Prostate gland (tissue), 2 donors: Measurements from ENCODE around the gene PRR5. TPM values are rescaled to one million over a fixed set of nuclear protein-coding genes. Genes with fewer than 3 reads are reported as not detected.

Experiments
- DNase-seq: peaks from one replicate; pipeline ENCODE4 v3.0.0-alpha.2; 2019; ENCODE audit warnings: low spot score
- H3K27ac ChIP-seq, 2 donors: fragments of 200-600 bp; sonication (generic); 2 replicates each; pipeline ENCODE4 v1.5.1; 2017 to 2019
- H3K27me3 ChIP-seq: fragments of 200-600 bp; sonication (generic); replicated peaks from 2 replicates; pipeline ENCODE4 v1.5.1; 2019; ENCODE audit not compliant: insufficient read depth
- H3K36me3 ChIP-seq, 2 donors: fragments of 200-600 bp; sonication (generic); 1 replicate in 1 of 2; 2 replicates in 1 of 2; pipeline versions ENCODE4 v1.5.1 to v1.8.1; 2017 to 2019
- H3K4me1 ChIP-seq: fragments of 200-600 bp; sonication (generic); replicated peaks from 2 replicates; pipeline ENCODE4 v1.5.1; 2019
- H3K4me3 ChIP-seq, 2 donors: fragments of 200-600 bp; sonication (generic); 2 replicates each; pipeline ENCODE4 v1.5.1; 2017 to 2019
- H3K9me3 ChIP-seq: fragments of 200-600 bp; sonication (generic); 2 replicates; pipeline ENCODE4 v1.5.1; 2017
- POLR2A ChIP-seq: fragments of 450-650 bp; IDR thresholded peaks from one replicate; pipeline ENCODE4 v1.6.1; 2016; ENCODE audit warnings: antibody characterized with exemption, mild to moderate bottlenecking
- POLR2AphosphoS5 ChIP-seq: sonication (generic); formaldehyde crosslinking; IDR thresholded peaks from one replicate; pipeline ENCODE4 v1.6.1; 2017; ENCODE audit warnings: antibody characterized with exemption
- WGBS: methylation state at CpG from one replicate; pipeline ENCODE4 v1.1.5; 2018; 5-methylcytosine and 5-hydroxymethylcytosine counted together
- intact Hi-C: fragments of 100-400 bp; cut with DNase I; formaldehyde crosslinking; loops from one replicate; pipeline ENCODE4 v1.14.2; 2022
- total RNA-seq, 2 donors: library from RNA; depleted of rRNA; stranded (reverse); fragments of >200 nt; gene quantifications; one replicate each; pipeline ENCODE4 v1.1.0, GENCODE V29; 2016
- TF ChIP-seq, protein P1 (sequence below), 4 experiments: fragments of 200-600 bp in 2 of 4; fragments of 450-650 bp in 2 of 4; sonication (generic) in 2 of 4; IDR thresholded peaks; 1 replicate in 3 of 4; 2 replicates in 1 of 4; pipeline ENCODE4 v1.5.1; 2016 to 2019; ENCODE audit warnings: antibody characterized with exemption in 4 of 4, mild to moderate bottlenecking in 2 of 4, moderate library complexity in 2 of 4

Gene PRR5
- total RNA-seq, 2 donors from 2014 or later = 47.8 to 56.5 TPM

DNA sequence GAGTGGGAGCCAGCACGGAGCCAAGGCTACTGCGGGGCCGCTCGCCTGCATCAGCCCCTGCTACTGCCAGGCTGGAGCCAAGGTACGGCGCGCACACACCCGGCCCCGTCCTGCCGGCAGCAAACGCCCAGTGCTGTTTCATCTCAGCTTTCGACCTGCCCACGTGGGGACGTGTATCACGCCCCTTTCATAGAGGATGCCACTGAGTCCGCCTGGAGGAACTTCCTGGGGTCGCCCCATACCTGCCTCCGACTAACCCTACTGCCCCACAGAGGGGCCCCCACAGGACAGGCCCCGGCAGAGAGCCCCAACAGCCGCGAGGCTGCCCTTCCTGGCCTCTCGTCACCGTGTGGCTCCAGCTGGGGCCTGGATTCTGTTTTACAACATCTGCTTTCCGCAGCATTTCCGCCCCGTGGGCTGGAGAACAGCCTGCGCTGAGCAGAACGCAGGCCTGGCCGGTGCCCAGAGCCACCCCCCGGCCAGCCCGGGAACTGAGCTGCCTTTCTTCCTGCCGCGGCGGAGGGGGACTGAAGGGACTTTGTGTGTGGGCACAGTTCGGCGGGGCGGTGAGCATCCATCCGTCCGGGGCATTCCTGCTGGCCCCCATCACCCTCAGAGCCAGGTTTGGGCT lies 27.5 kb downstream of the PRR5 start:
- H3K4me1 ChIP-seq = no peaks in the 10 kb centered on the region
- 25% methylated on average over 32 of the region's 39 CpGs for WGBS
- intact Hi-C loops = no loop called here
- H3K27me3 ChIP-seq = no peaks in the 10 kb centered on the region
- TF ChIP-seq POLR2AphosphoS5 (no peak), POLR2A (no peak)
- TF ChIP-seq, protein P1, sequence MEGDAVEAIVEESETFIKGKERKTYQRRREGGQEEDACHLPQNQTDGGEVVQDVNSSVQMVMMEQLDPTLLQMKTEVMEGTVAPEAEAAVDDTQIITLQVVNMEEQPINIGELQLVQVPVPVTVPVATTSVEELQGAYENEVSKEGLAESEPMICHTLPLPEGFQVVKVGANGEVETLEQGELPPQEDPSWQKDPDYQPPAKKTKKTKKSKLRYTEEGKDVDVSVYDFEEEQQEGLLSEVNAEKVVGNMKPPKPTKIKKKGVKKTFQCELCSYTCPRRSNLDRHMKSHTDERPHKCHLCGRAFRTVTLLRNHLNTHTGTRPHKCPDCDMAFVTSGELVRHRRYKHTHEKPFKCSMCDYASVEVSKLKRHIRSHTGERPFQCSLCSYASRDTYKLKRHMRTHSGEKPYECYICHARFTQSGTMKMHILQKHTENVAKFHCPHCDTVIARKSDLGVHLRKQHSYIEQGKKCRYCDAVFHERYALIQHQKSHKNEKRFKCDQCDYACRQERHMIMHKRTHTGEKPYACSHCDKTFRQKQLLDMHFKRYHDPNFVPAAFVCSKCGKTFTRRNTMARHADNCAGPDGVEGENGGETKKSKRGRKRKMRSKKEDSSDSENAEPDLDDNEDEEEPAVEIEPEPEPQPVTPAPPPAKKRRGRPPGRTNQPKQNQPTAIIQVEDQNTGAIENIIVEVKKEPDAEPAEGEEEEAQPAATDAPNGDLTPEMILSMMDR (IDR thresholded peaks at IDR 0.05) = no peak
- H3K27ac ChIP-seq = peak overlapping the region in 1 of 2 donors; percentile 11
- DNase-seq = no peak
- no peaks in the 10 kb centered on the region for H3K9me3 ChIP-seq
- H3K36me3 ChIP-seq = no peaks in the 10 kb centered on the region
- H3K4me3 ChIP-seq = no peak overlapping the region

- DNase-seq = no peak
- 56% methylated on average over 14 of the region's 14 CpGs for WGBS
- Histone ChIP-seq H3K4me1 (no peaks in the 10 kb centered on the region), H3K27ac (no peak overlapping the region), H3K4me3 (no peak overlapping the region), H3K27me3 (no peaks in the 10 kb centered on the region), H3K36me3 (no peaks in the 10 kb centered on the region), H3K9me3 (no peaks in the 10 kb centered on the region)
- TF ChIP-seq POLR2AphosphoS5 (no peak), POLR2A (no peak)
- TF ChIP-seq, protein P1 (IDR thresholded peaks at IDR 0.05) = no peak
- intact Hi-C loops = no loop called here
Observed at GRCh38 chr22:44730022-44730393, 28.0 kb downstream of the PRR5 start.

DNA sequence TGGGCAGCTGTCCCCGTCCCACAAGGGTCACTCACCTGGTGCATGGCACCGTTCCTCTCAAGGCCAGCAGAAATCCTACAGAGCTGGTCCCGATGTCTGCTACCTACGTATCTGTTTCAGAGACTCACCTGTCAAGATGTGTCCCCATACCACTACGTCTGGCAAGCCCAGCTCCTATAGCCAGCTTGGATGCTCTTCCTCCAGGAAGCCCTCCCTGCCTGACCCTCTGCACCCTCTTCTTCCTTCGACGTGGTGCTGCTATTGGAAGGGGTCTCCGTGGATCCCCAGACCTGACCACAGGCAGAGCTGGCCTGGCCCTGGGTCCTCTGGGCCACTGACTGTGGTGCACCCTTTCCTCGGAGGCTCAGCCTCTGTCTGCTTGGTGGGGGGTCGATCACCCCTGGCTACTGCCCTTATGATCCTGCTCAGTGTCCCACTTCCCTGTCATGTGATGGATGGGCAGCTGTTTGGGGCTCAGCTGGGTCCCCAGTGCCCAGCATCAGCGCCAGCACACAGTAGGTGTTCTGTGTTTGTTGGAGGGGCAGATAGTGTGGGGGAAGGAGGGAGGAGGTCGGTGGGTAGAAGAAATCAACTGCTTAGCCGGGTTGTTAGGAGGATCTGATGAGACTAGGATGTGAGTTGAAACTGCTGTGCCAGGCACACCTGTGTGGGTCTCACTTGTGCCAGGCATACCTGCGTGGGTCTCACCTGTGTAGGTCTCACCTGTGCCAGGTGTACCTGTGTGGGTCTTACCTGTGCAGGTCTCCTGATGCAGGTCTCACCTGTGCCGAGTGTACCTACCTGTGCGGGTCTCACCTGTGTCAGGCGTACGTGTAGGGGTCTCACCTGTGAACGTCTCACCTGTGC lies 28.7 kb downstream of the PRR5 start:
- Histone ChIP-seq H3K4me1 (no peaks in the 10 kb centered on the region), H3K27me3 (no peaks in the 10 kb centered on the region), H3K4me3 (no peak overlapping the region), H3K9me3 (no peaks in the 10 kb centered on the region), H3K36me3 (no peaks in the 10 kb centered on the region), H3K27ac (no peak overlapping the region)
- 85% methylated on average over 19 of the region's 19 CpGs for WGBS
- intact Hi-C loops = no loop called here
- DNase-seq = no peak
- TF ChIP-seq POLR2A (no peak), POLR2AphosphoS5 (no peak)
- TF ChIP-seq, protein P1 (IDR thresholded peaks at IDR 0.05) = no peak

DNA sequence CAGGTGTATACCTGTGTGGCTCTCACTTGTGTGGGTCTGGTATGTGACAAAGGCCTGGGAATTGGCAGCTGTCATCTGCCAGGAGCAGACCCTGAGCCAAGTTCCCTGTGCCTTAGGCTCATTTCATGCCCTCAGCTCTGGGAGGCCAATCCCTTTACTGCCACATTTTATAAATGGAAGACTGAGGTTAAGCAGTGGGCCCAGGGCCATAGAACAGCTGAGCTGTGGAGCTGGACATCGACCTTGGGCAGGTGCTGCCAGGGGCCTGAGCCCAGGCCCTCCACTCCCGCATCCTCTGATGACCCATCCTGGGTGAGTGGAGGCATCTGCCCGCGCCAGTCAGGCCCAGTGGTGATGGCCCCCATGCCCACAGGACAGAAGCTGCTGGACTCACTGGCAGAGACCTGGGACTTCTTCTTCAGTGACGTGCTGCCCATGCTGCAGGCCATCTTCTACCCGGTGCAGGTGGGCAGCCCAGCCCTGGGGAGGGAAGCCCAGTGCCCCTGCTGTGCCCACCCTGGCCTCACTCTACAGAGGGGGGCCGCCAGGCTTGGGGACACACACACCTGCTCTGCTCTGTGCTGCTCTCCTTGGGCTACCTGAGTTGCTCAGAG lies 29.5 kb downstream of the PRR5 start:
- Histone ChIP-seq H3K36me3 (no peaks in the 10 kb centered on the region), H3K27me3 (no peaks in the 10 kb centered on the region), H3K4me3 (no peak overlapping the region), H3K9me3 (no peaks in the 10 kb centered on the region), H3K4me1 (no peaks in the 10 kb centered on the region), H3K27ac (no peak overlapping the region)
- 84% methylated on average over 7 of the region's 7 CpGs for WGBS
- TF ChIP-seq, protein P1 (IDR thresholded peaks at IDR 0.05) = no peak
- no peak for TF ChIP-seq POLR2A
- TF ChIP-seq POLR2AphosphoS5 = no peak
- intact Hi-C loops = no loop called here
- no peak for DNase-seq
